HEK293 (cell line): ENCODE measurements around the gene SENP2.

Experiments used
- GLIS2 ChIP-seq: fragments of 450-650 bp; formaldehyde crosslinking; IDR thresholded peaks from 2 replicates; pipeline ENCODE4 v1.5.1; 2016; ENCODE audit warnings: missing biosample characterization, missing genetic modification characterization
- HIC1 ChIP-seq: fragments of 450-650 bp; formaldehyde crosslinking; IDR thresholded peaks from 2 replicates; pipeline ENCODE4 v1.5.1; 2016; ENCODE audit warnings: missing biosample characterization, missing genetic modification characterization
- INSM2 ChIP-seq: fragments of 450-650 bp; formaldehyde crosslinking; IDR thresholded peaks from 2 replicates; pipeline ENCODE4 v1.5.1; 2016; ENCODE audit warnings: missing biosample characterization, missing genetic modification characterization
- KLF7 ChIP-seq: fragments of 450-650 bp; formaldehyde crosslinking; IDR thresholded peaks from 2 replicates; pipeline ENCODE4 v1.5.1; 2016; ENCODE audit warnings: missing biosample characterization, missing genetic modification characterization, borderline replicate concordance
- RBAK ChIP-seq: fragments of 450-650 bp; formaldehyde crosslinking; IDR thresholded peaks from 2 replicates; pipeline ENCODE4 v1.5.1; 2016; ENCODE audit warnings: missing biosample characterization, missing genetic modification characterization
- SCRT2 ChIP-seq: fragments of 450-650 bp; formaldehyde crosslinking; IDR thresholded peaks from 2 replicates; pipeline ENCODE4 v1.5.1; 2016; ENCODE audit warnings: missing biosample characterization, missing genetic modification characterization
- SP7 ChIP-seq: fragments of 450-650 bp; formaldehyde crosslinking; IDR thresholded peaks from 2 replicates; pipeline ENCODE4 v1.5.1; 2016; ENCODE audit warnings: missing biosample characterization, missing genetic modification characterization
- ZBTB21 ChIP-seq: fragments of 450-650 bp; formaldehyde crosslinking; IDR thresholded peaks from 2 replicates; pipeline ENCODE4 v1.5.1; 2017; ENCODE audit warnings: missing biosample characterization, missing genetic modification characterization
- ZNF10 ChIP-seq: fragments of 450-650 bp; formaldehyde crosslinking; IDR thresholded peaks from 2 replicates; pipeline ENCODE4 v1.5.1; 2017; ENCODE audit warnings: missing biosample characterization, missing genetic modification characterization
- ZNF132 ChIP-seq: fragments of 450-650 bp; formaldehyde crosslinking; IDR thresholded peaks from 2 replicates; pipeline ENCODE4 v1.5.1; 2017; ENCODE audit warnings: missing biosample characterization, missing genetic modification characterization, borderline replicate concordance
- ZNF174 ChIP-seq: fragments of 450-650 bp; formaldehyde crosslinking; IDR thresholded peaks from 2 replicates; pipeline ENCODE4 v1.5.0; 2017; ENCODE audit warnings: missing biosample characterization, mild to moderate bottlenecking, missing genetic modification characterization
- ZNF19 ChIP-seq: fragments of 450-650 bp; formaldehyde crosslinking; IDR thresholded peaks from 2 replicates; pipeline ENCODE4; 2016; ENCODE audit warnings: missing biosample characterization, missing genetic modification characterization, low read depth
- ZNF211 ChIP-seq: fragments of 450-650 bp; formaldehyde crosslinking; IDR thresholded peaks from 2 replicates; pipeline ENCODE4 v1.5.1; 2016; ENCODE audit warnings: low read depth, missing biosample characterization, missing genetic modification characterization
- ZNF24 ChIP-seq: fragments of 450-650 bp; formaldehyde crosslinking; IDR thresholded peaks from 2 replicates; pipeline ENCODE4 v1.5.1; 2016; ENCODE audit warnings: missing biosample characterization, missing genetic modification characterization
- ZNF248 ChIP-seq: fragments of 450-650 bp; formaldehyde crosslinking; IDR thresholded peaks from 2 replicates; pipeline ENCODE4 v1.5.1; 2017; ENCODE audit warnings: missing biosample characterization, missing genetic modification characterization
- ZNF280C ChIP-seq: fragments of 450-650 bp; formaldehyde crosslinking; IDR thresholded peaks from 2 replicates; pipeline ENCODE4 v1.5.1; 2016; ENCODE audit warnings: missing biosample characterization, missing genetic modification characterization
- ZNF354C ChIP-seq: fragments of 450-650 bp; formaldehyde crosslinking; IDR thresholded peaks from 2 replicates; pipeline ENCODE4 v1.5.1; 2016; ENCODE audit warnings: missing biosample characterization, missing genetic modification characterization, low read depth, borderline replicate concordance
- ZNF404 ChIP-seq: fragments of 450-650 bp; formaldehyde crosslinking; IDR thresholded peaks from 2 replicates; pipeline ENCODE4 v1.5.1; 2017; ENCODE audit warnings: missing biosample characterization, missing genetic modification characterization
- ZNF449 ChIP-seq: fragments of 450-650 bp; formaldehyde crosslinking; IDR thresholded peaks from 2 replicates; pipeline ENCODE4 v1.5.1; 2017; ENCODE audit warnings: missing biosample characterization, mild to moderate bottlenecking, missing genetic modification characterization, moderate library complexity
- ZNF501 ChIP-seq: fragments of 450-650 bp; formaldehyde crosslinking; IDR thresholded peaks from 2 replicates; pipeline ENCODE4 v1.5.1; 2016; ENCODE audit warnings: missing biosample characterization, missing genetic modification characterization
- ZNF514 ChIP-seq: fragments of 450-650 bp; formaldehyde crosslinking; IDR thresholded peaks from 2 replicates; pipeline ENCODE4 v1.5.1; 2016; ENCODE audit warnings: missing biosample characterization, missing genetic modification characterization
- ZNF624 ChIP-seq: fragments of 450-650 bp; formaldehyde crosslinking; IDR thresholded peaks from 2 replicates; pipeline ENCODE4 v1.5.1; 2017; ENCODE audit warnings: missing biosample characterization, missing genetic modification characterization
- ZNF639 ChIP-seq: fragments of 450-650 bp; formaldehyde crosslinking; IDR thresholded peaks from 2 replicates; pipeline ENCODE4 v1.5.1; 2016; ENCODE audit warnings: missing biosample characterization, missing genetic modification characterization
- ZNF654 ChIP-seq: fragments of 450-650 bp; formaldehyde crosslinking; IDR thresholded peaks from 2 replicates; pipeline ENCODE4 v1.5.1; 2016; ENCODE audit warnings: low read depth, missing biosample characterization, missing genetic modification characterization
- ZNF660 ChIP-seq: fragments of 450-650 bp; IDR thresholded peaks from 2 replicates; pipeline ENCODE4 v1.5.1; 2018; ENCODE audit warnings: missing biosample characterization, mild to moderate bottlenecking, missing genetic modification characterization
- ZNF701 ChIP-seq: fragments of 450-650 bp; formaldehyde crosslinking; IDR thresholded peaks from 2 replicates; pipeline ENCODE4 v1.5.1; 2016; ENCODE audit warnings: missing biosample characterization, missing genetic modification characterization
- ZNF704 ChIP-seq: fragments of 450-650 bp; formaldehyde crosslinking; IDR thresholded peaks from 2 replicates; pipeline ENCODE4 v1.5.1; 2016; ENCODE audit warnings: missing biosample characterization, missing genetic modification characterization
- ZNF768 ChIP-seq: fragments of 450-650 bp; formaldehyde crosslinking; IDR thresholded peaks from 2 replicates; pipeline ENCODE4 v1.5.1; 2018; ENCODE audit warnings: missing biosample characterization, mild to moderate bottlenecking, missing genetic modification characterization
- ZSCAN23 ChIP-seq: fragments of 450-650 bp; formaldehyde crosslinking; IDR thresholded peaks from 2 replicates; pipeline ENCODE4 v1.5.1; 2016; ENCODE audit warnings: missing biosample characterization, missing genetic modification characterization
- ZXDB ChIP-seq: fragments of 450-650 bp; formaldehyde crosslinking; IDR thresholded peaks from 2 replicates; pipeline ENCODE4 v1.5.1; 2016; ENCODE audit warnings: missing biosample characterization, missing genetic modification characterization

Gene SENP2

GRCh38 chr3:185659942-185660921 is 74.1 kb downstream of the SENP2 start (continued):
- TF ChIP-seq ZNF704 (tag by site-specific recombination) (no peak), ZNF354C (no peak), ZNF211 (no peak), ZNF19 (tag by site-specific recombination) (no peak), ZNF10 (no peak), ZNF280C (tag by site-specific recombination) (no peak), ZNF174 (no peak), ZBTB21 (tag by site-specific recombination) (no peak), INSM2 (tag by site-specific recombination) (no peak), ZNF624 (no peak), ZXDB (tag by site-specific recombination) (no peak), ZNF514 (no peak), ZNF248 (tag by site-specific recombination) (no peak), SCRT2 (no peak), ZNF132 (tag by site-specific recombination) (no peak), GLIS2 (0 out of 2 replicates have a peak, but pooled peaks have one; percentile 26), ZNF449 (tag by site-specific recombination) (no peak), ZNF701 (tag by site-specific recombination) (no peak), ZNF768 (no peak), ZNF660 (tag by site-specific recombination) (peak; percentile 61; the same call in 1 of the 2 replicates), RBAK (tag by site-specific recombination) (no peak), ZSCAN23 (tag by site-specific recombination) (no peak), HIC1 (tag by site-specific recombination) (no peak), ZNF654 (tag by site-specific recombination) (peak; percentile 87), KLF7 (tag by site-specific recombination) (no peak), ZNF404 (no peak), ZNF639 (tag by site-specific recombination) (no peak), ZNF24 (tag by site-specific recombination) (no peak), SP7 (tag by site-specific recombination) (no peak), ZNF501 (tag by site-specific recombination) (no peak)
